NCI-H1105 (cell line): ENCODE data around the gene NMNAT2.
"Not testable (repeated sequence)": the region's sequence is repeated elsewhere in the genome, so short reads cannot be mapped to it uniquely, and the experiment has no call there.

Source experiments
- DNase-seq: peaks from one replicate; lab custom pipeline; 2025; lab: John Stamatoyannopoulos, UW

The NMNAT2 gene

DNA sequence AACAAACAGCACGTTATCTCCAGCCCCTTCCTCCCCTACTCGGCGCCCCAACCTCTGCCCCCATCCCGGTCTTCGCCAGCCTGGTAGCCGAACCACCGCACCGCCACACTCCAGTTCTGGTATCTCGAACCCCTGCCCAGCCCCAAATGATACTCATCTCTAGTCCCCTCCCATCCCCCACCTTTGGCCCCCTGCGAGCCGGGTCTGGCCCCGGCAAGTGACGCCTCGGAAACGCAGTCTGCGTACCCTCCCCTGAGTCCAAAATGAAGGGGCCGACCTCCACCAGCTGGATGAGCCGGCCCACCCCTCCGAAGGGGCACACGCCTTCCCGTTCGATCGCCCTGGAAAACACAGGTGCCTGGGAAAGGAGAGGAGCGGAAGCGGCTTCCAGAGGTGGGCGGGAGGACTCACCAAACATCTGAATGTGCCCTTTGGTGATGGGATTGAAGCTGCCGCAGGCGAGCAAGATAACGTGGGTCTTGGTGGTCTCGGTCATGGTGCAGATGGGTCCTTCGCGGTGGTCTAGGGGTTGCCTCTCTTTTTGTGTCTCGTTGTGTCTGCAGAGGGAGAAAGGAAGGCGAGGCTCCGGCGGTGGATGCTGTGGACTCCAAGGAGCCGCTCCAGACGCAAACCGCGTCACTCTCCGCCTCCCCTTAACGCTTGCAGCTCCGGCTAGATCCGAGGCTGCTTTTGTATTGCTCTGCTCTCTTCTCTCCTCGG, at the start of gene NMNAT2:
TSS of gene NMNAT2 (minus strand) at position 609 of the 720 bp plus-strand sequence. CDS start at position 496, 113 bp downstream.
- DNase-seq, result peak; percentile 52

DNA sequence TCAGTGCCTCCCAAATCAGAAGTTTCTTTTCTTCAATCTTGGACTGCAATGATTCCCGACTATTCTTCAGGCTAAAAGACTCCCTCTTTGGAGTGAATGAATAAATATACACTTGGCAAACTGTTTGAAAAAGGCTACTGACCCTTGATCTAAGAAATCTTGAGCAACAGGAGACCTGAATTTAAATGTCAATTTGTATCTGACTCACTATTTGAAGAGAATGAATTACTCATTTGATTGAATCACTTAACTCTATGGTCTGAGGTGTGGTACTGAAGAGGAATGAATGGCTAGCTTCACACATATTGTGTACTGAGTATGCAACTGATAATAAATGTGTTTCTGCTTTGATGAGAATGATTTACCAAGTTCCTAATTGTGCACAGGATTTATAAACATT, 49.5 kb upstream of the NMNAT2 start:
- no peak for DNase-seq

DNA sequence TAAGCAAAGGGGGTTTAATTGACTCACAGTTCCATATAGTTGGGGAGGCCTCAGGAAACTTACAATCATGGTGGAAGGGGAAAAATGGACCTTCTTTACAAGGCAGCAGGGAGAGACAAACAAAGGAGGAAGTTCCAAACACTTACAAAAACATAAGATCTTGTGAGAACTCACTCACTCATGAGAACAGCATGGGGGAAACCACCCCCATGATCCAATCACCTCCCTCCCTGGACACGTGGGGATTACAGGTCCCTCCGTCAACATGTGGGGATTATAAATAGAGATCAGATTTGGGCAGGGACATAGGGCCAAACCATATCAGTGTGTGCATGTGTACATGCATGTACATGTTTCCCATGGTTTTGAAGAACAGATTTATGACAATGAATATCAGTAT, 48.6 kb upstream of the NMNAT2 start:
- DNase-seq, result no peak

DNA sequence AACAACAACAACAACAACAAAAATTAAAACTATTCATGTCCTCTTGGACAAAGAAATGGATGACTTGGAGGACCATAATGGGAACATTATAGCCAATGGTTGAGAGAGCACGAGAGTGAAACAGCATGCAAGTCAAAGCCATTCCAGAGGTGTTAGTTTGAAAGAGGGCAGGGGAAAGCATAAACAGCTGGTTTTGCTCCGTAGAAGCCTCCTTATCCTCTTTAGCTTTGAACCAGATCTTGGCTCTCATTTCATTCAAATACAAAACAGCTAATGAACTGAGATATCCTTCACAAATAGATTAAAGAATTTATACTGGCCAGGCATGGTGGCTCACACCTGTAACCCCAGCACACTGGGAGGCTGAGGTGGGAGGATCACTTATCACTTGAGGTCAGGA, 45.4 kb upstream of the NMNAT2 start:
- no peak for DNase-seq

GRCh38 chr1:183461350-183461749, 43.2 kb upstream of the NMNAT2 start:
- DNase-seq, result no peak

DNA sequence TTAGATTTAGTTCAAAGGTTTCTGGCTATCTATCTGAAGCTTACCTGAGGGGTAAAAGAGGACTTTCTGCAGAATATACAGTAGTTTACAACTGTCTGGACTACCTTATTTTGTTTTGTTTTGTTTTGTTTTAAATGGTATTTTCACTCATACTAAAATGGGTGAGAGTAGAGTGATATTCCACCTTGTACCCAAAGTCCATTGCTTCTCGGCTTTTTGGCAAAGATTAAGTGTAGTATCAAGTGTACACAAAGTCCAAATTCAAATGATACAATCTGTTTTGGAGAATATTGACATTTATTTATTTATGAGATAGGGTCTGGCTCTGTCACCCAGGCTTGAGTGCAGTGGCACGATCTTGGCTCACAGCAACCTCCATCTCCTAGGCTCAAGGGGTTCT, 42.4 kb upstream of the NMNAT2 start:
- no peak for DNase-seq

GRCh38 chr1:183457449-183457848, 39.3 kb upstream of the NMNAT2 start:
- DNase-seq, result no peak

DNA sequence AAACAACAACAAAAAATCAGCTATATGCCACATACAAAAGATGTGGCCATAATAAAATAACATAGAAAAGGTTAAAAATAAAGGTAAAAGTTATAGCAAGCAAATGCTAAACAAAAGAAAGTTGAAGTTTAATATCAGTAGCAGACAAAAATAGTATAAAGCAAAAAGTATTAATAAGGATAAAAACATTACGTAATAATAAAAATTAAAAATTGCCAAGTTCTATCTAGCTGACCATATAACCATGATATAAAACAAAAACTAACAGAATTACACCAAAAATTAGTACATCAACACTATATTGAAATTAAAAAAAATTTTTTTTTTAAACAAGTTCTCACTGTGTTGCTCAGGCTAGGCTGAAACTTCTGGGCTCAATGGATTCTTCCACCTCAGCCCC, 38.6 kb upstream of the NMNAT2 start:
- DNase-seq, result no peak

DNA sequence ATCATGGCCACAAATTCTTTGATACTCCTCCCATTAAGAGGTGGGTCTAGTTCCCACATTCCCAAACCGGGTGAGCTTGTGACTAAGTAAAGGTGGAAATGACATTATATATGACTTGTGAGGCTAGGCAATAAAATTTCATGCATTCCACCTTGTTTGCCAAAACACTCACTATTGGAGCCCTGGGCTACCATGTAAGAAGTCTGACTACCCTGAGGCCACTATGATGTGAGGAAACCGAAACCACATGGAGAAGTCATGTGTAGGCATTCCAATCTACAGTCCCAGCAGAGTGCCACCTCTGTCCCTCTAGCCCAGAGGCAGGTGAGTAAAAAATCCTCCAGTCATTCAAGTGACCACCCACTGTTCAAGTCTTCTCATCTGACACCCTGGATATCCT, 36.2 kb upstream of the NMNAT2 start:
- DNase-seq, result no peak

DNA sequence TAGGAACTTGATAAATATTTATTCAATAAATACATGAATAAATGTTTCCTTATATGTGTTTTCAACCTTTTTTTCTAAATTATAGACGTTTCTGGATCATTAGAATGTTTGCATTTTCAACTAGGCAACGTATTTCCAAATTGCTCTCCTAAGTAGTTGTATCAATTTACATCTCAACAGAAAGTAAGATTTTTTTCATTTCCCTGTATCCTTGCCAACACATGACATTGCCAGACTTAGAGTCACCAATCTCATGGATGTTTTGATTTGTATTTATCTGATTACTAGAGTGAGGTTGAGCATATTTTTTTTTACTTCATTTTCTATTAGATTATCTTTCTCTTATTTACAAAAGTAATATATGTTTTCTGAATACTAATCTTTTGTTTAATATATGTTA, 31.9 kb upstream of the NMNAT2 start:
- no peak for DNase-seq

DNA sequence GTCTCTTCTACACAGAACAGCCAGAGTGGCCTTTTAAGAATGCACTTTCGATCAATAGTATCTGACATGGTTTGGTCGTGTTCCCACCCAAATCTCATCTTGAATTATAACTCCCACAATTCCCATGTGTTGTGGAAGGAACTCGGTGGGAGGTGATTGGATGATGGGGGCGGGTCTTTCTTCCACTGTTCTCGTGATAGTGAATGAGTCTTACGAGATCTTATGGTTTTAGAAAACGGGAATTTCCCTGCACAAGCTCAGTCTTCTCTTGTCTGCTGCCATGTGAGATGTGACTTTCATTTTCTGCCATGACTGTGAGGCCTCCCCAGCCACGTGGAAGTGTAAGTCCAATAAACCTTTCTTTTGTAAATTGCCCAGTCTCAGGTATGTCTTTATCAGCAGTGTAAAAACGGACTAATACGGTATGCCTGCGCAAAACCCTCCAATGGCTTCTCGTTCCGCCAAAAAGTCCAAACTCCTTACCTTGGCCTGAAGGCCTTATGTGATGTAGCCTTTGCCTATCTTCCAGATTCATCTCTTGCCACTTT, 31.1 kb upstream of the NMNAT2 start:
- DNase-seq, result no peak

DNA sequence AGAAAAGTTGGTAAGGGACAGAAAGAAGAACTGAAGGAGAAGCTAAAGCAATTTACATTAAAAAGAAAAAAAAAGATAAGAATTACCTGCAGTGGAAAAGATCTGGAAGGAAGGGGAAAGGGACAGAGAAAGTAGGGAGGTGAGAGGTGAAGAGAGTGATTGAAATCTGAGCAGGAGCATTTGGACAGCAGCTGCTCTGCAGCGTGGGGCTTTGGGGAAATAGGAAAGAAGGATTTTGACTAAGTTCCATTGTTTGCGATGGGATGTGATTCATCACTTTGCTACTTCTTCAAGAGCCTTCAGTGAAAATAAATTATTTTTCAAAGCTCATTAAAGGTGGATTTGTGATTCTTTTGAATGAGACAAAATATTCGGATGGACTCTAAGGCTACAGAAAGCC, 26.1 kb upstream of the NMNAT2 start:
- DNase-seq, result no peak

- DNase-seq, result no peak
Measured at GRCh38 chr1:183443466-183443865, 25.3 kb upstream of the NMNAT2 start.

GRCh38 chr1:183443011-183443410, 24.8 kb upstream of the NMNAT2 start:
- DNase-seq, result no peak

GRCh38 chr1:183438060-183438459, 19.9 kb upstream of the NMNAT2 start:
- DNase-seq, result no peak

GRCh38 chr1:183435497-183435896, 17.3 kb upstream of the NMNAT2 start:
- DNase-seq, result no peak

- DNase-seq, result no peak
Measured at GRCh38 chr1:183433703-183434102, 15.5 kb upstream of the NMNAT2 start.

GRCh38 chr1:183432548-183432875, 14.3 kb upstream of the NMNAT2 start:
- DNase-seq, result no peak

GRCh38 chr1:183431840-183432547, 13.8 kb upstream of the NMNAT2 start:
- DNase-seq, result no peak

GRCh38 chr1:183427591-183427990, 9.4 kb upstream of the NMNAT2 start:
- DNase-seq, result not testable (repeated sequence)

DNA sequence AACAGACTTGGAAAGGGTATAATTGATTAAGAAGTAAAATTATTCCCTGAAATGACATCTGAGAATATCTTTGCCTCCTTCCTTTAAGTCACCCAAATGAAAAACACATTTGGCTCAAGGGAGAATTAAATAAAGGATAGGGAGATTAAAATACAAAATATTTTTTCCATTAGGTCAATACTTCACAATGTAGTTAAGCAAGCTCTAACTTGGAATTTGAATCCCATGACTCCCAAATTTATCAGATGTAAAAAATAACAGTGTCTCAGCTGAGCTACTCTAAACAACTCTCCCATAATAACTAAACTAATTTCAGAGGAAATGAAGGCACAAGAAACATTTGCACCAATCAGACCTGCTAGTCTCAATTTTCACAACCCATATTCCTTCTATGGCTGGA, 6.5 kb upstream of the NMNAT2 start:
- DNase-seq, result no peak

DNA sequence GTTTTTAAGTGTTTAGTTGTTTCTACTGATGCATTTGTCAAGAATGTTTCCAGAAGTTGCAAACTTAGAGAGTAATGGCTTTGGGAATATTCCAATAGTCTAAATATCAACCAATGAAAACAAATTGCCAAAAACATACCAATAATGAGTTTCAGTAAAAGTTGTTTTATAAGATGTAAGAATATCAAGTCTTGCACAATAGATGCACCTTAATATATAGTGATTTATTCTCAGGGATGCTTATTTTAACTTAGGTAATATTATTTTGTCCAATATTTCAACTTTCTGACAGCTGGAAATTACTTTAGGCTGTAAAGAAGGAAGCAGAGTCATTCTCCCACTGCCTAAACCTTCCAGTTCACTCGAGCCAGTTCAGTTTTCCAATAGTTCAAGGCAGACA, 5.4 kb upstream of the NMNAT2 start:
- no peak for DNase-seq

DNA sequence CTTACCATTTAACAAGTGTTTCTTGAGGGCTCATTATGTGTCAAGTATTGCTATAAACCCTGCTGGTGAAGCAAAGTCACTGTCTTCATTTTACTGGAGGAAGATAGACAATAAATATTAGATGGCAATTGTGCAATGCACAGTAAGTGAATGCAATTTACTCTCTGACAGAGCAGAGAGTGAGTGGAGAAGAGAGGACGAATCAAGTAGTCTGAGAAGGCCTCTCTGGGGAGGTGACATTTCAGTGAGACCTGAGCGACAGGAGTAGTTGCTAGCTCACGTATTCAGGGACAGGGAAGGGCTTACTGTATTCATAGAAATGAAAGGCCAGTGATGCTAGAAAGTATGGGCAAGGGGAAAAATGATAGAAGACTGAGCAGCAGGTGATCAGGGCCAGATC, 1.2 kb upstream of the NMNAT2 start:
- DNase-seq, result no peak

DNA sequence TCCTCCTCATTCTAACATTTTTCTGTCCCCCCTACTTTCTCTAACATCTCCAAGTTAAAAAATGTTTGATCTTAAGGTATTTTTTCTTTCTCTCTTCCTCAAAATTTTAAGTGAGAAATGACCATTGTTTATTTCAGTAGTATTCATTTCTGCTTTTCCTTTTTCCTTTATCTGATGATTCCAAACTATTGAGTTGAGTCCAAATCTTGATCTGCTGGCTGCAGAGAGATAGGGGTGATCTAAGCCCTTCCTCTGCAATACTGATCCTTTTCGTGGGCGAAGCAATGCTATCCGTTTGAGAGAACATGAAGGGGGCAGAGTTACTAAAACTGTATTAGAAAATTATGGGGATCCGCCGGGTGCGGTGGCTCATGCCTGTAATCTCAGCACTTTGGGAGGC, 516 bp upstream of the NMNAT2 start:
- DNase-seq, result no peak
